PC-9 (cell line): ENCODE results near the gene SLCO2A1. TPM values are rescaled to one million over a fixed set of nuclear protein-coding genes. Genes with fewer than 3 reads are reported as not detected.

Source experiments
- BruUV-seq: library from RNA; stranded (reverse); fragments of 400-500 nt; replicated peaks from 2 replicates; lab custom pipeline; 2021; lab: Mats Ljungman, UMichigan
- CTCF ChIA-PET: fragments of 300-600 bp; sonication (Branson Sonifier 250); formaldehyde crosslinking; loops from one replicate; lab custom pipeline; 2022; ENCODE audit warnings: antibody characterized with exemption; lab: Charles Lee
- POLR2A ChIA-PET: fragments of 300-600 bp; sonication (Branson Sonifier 250); formaldehyde crosslinking; loops from one replicate; lab custom pipeline; 2022; ENCODE audit warnings: antibody characterized with exemption; ENCODE audit not compliant: unreplicated experiment; lab: Charles Lee
- DNase-seq, 2 experiments: peaks; one replicate each; pipeline versions ENCODE4 v3.0.0 to v3.0.0-alpha.2; 2015 to 2022; ENCODE audit warnings: mixed read lengths in 1 of 2
- H2AFZ ChIP-seq: fragments of 200-600 bp; sonication (generic); 2 replicates; pipeline ENCODE4 v1.8.1; 2017; ENCODE audit warnings: antibody characterized with exemption
- H3F3A ChIP-seq: fragments of 200-600 bp; sonication (generic); 2 replicates; pipeline ENCODE4 v1.8.1; 2017; ENCODE audit warnings: antibody characterized with exemption, mild to moderate bottlenecking, low read depth; ENCODE audit not compliant: insufficient read depth
- H3K27ac ChIP-seq: fragments of 200-600 bp; sonication (generic); 2 replicates; pipeline ENCODE4 v1.6.1; 2016; ENCODE audit warnings: mixed run types
- H3K27me3 ChIP-seq: fragments of 200-600 bp; sonication (generic); 2 replicates; pipeline ENCODE4 v1.6.1; 2016; ENCODE audit warnings: low read depth, mixed run types; ENCODE audit not compliant: insufficient read depth
- H3K36me3 ChIP-seq: fragments of 200-600 bp; sonication (generic); 2 replicates; pipeline ENCODE4 v1.6.1; 2016; ENCODE audit warnings: low read depth, mixed run types
- H3K4me1 ChIP-seq: fragments of 200-600 bp; sonication (generic); replicated peaks from 2 replicates; pipeline ENCODE4 v1.6.1; 2016; ENCODE audit warnings: mixed run types; ENCODE audit not compliant: insufficient read depth
- H3K4me2 ChIP-seq: fragments of 200-600 bp; sonication (generic); 2 replicates; pipeline ENCODE4 v1.6.1; 2017; ENCODE audit warnings: mixed run types
- H3K4me3 ChIP-seq: fragments of 200-600 bp; sonication (generic); 2 replicates; pipeline ENCODE4 v1.6.1; 2016; ENCODE audit warnings: mixed run types
- H3K79me2 ChIP-seq: fragments of 200-600 bp; sonication (generic); 2 replicates; pipeline ENCODE4 v1.6.1; 2017; ENCODE audit warnings: low read depth, mixed run types
- H3K9me2 ChIP-seq: fragments of 200-600 bp; sonication (generic); 2 replicates; pipeline ENCODE4 v1.8.1; 2017; ENCODE audit warnings: mild to moderate bottlenecking; ENCODE audit not compliant: insufficient read depth
- H3K9me3 ChIP-seq: fragments of 200-600 bp; sonication (generic); 2 replicates; pipeline ENCODE4 v1.8.1; 2016; ENCODE audit warnings: low read depth; ENCODE audit not compliant: insufficient read depth
- H4K20me1 ChIP-seq: fragments of 200-600 bp; sonication (generic); 2 replicates; pipeline ENCODE4 v1.8.1; 2017; ENCODE audit not compliant: insufficient read depth
- EZH2 ChIP-seq: fragments of 200-600 bp; sonication (generic); IDR thresholded peaks from 2 replicates; pipeline ENCODE4 v1.8.0; 2017; ENCODE audit warnings: antibody characterized with exemption, low read depth
- intact Hi-C: fragments of 100-400 bp; cut with micrococcal nuclease; formaldehyde crosslinking; loops from one replicate; pipeline ENCODE4 v1.10.0; 2022; ENCODE audit not compliant: unreplicated experiment
- total RNA-seq: library from RNA; stranded (reverse); gene quantifications from 2 replicates; pipeline ENCODE4 v1.2.3, GENCODE V29; 2021
- TF ChIP-seq, protein P1 (sequence below): fragments of 200-600 bp; sonication (generic); conservative IDR thresholded peaks from 2 replicates; pipeline ENCODE4 v1.6.1; 2017; ENCODE audit warnings: mixed run types, antibody characterized with exemption, mild to moderate bottlenecking, moderate library complexity

The SLCO2A1 gene
- total RNA-seq, 1 experiment from 2014 or later, result 0.44 TPM

DNA sequence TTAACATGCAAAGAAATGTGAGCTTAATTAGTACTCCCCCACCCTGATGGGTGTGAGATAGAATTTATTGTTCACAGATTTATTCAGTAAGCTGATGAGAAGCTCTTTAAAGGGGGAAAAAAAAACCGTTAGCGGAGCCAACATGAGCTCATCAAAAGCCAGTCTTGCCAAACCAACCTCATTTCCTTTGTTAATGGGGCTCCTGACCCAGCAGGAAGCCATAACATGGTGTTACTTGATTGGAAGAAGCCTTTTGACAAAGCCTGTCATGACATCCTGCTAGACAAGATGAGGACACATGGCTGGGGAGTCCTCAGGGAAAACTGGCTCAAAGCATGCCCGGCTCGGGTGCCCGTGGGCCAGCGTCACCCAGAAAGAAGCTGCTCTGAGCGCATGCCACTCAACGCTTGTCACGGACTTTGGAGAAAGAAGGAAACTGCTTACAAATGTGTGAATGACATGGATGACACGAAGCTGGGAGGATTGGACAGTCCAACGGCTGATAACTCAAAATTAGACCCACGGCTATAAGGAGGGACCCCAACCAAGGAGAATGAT is 64.6 kb downstream of the SLCO2A1 start:
- intact Hi-C loops, result no loop called here
- H3K4me1 ChIP-seq, result no peaks in the 10 kb centered on the region
- H3K4me3 ChIP-seq, result no peak overlapping the region
- H4K20me1 ChIP-seq, result no peaks in the 10 kb centered on the region
- H3K79me2 ChIP-seq, result no peaks in the 10 kb centered on the region
- H3K27me3 ChIP-seq, result peaks cover 21% of the 10 kb centered on the region; the same call in 1 of the 2 replicates
- no peak overlapping the region for H3K27ac ChIP-seq
- H3K4me2 ChIP-seq, result no peak overlapping the region
- DNase-seq, result no peak
- no peaks in the 10 kb centered on the region for H3F3A ChIP-seq
- H3K36me3 ChIP-seq, result no peaks in the 10 kb centered on the region
- BruUV-seq, result no TSS peak
- no peaks in the 10 kb centered on the region for H3K9me2 ChIP-seq
- TF ChIP-seq, protein P1, sequence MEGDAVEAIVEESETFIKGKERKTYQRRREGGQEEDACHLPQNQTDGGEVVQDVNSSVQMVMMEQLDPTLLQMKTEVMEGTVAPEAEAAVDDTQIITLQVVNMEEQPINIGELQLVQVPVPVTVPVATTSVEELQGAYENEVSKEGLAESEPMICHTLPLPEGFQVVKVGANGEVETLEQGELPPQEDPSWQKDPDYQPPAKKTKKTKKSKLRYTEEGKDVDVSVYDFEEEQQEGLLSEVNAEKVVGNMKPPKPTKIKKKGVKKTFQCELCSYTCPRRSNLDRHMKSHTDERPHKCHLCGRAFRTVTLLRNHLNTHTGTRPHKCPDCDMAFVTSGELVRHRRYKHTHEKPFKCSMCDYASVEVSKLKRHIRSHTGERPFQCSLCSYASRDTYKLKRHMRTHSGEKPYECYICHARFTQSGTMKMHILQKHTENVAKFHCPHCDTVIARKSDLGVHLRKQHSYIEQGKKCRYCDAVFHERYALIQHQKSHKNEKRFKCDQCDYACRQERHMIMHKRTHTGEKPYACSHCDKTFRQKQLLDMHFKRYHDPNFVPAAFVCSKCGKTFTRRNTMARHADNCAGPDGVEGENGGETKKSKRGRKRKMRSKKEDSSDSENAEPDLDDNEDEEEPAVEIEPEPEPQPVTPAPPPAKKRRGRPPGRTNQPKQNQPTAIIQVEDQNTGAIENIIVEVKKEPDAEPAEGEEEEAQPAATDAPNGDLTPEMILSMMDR, result no peak
- TF ChIP-seq EZH2, result no peak
- CTCF ChIA-PET, result interaction anchor here (0.6 kb wide), 1 partner anchor 246 kb away, joined by 3 read pairs; no protein-coding TSS in a partner anchor
- POLR2A ChIA-PET, result no interaction called here
- H3K9me3 ChIP-seq, result no peaks in the 10 kb centered on the region
- no peak overlapping the region for H2AFZ ChIP-seq

DNA sequence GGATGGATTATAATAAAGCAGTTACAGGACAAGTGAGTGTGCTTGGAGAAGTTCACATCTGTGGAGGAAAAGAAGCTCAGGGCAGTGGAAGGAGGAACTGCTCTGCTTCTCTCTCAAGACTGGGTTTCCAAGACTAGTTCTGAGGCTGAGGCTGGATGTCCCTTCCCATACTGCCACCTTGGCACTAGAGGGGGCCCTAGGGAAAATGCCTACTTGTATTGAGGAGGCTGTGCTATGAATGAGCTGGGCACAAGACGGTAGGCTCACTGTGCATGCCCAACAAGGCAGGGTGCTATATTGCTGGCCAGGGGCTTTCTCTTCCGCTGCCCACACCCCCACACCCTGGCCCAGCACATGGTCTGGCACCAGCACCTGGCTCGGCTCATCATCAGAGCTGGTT is 65.2 kb downstream of the SLCO2A1 start:
- Histone ChIP-seq H3K27me3 (peaks cover 21% of the 10 kb centered on the region; the same call in 1 of the 2 replicates), H3K4me1 (no peaks in the 10 kb centered on the region), H3K79me2 (no peaks in the 10 kb centered on the region), H4K20me1 (no peaks in the 10 kb centered on the region), H3K9me2 (no peaks in the 10 kb centered on the region), H3F3A (no peaks in the 10 kb centered on the region), H3K9me3 (no peaks in the 10 kb centered on the region), H3K4me3 (no peak overlapping the region), H2AFZ (no peak overlapping the region), H3K4me2 (no peak overlapping the region), H3K36me3 (no peaks in the 10 kb centered on the region), H3K27ac (no peak overlapping the region)
- DNase-seq, result no peak
- TF ChIP-seq EZH2, result no peak
- TF ChIP-seq, protein P1, result peak; percentile 54
- ChIA-PET CTCF (interaction anchor here (0.6 kb wide), 1 partner anchor 247 kb away, joined by 3 read pairs; no protein-coding TSS in a partner anchor), POLR2A (no interaction called here)
- BruUV-seq, result no TSS peak
- intact Hi-C loops, result no loop called here

DNA sequence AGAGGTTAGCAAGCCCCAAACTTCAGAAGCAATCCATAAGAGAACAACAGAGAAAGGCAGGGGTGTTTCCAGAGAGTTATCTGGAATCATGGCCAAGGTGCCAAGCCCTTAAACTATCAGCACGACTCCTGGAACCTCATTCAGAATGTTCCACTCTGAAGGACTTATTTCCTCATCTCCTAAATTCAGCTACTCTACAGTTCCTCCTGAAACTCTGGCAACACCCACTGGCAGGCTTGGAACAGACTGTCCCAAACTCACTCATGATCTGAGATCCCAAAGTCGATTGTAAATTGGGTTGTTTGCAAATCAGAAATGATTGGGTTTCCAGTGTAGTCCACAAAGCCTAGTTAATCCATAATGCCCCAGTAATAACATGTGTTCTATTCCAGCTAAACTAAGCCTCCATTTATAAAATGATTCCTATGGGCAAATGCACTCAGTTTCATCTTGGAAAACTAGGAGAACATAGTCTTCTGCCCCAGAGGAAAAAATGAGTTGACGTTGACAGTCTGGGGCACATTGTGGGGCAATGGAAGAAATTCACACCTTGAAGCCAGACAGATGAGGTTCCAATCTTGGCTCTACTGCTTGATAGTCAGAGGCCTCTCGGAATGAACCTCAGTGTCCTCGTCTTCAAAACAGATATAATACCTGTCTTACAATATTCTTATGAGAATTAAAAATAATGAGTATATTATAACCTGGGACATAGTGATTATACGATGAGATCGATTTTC is 65.9 kb downstream of the SLCO2A1 start:
- Histone ChIP-seq H3F3A (no peaks in the 10 kb centered on the region), H3K9me3 (no peaks in the 10 kb centered on the region), H3K36me3 (no peaks in the 10 kb centered on the region), H3K4me1 (no peaks in the 10 kb centered on the region), H3K27ac (no peak overlapping the region), H3K27me3 (peaks cover 21% of the 10 kb centered on the region; the same call in 1 of the 2 replicates), H3K4me3 (no peak overlapping the region), H3K79me2 (no peaks in the 10 kb centered on the region), H2AFZ (no peak overlapping the region), H4K20me1 (no peaks in the 10 kb centered on the region), H3K4me2 (no peak overlapping the region), H3K9me2 (no peaks in the 10 kb centered on the region)
- ChIA-PET CTCF (no interaction called here), POLR2A (no interaction called here)
- no peak for TF ChIP-seq EZH2
- TF ChIP-seq, protein P1, result no peak
- no peak for DNase-seq
- BruUV-seq, result no TSS peak
- intact Hi-C loops, result no loop called here
